Ammon's horn (tissue), 1 donor: ENCODE results near the gene FBXO7.

ENCODE experiments used
- DNase-seq: peaks from one replicate; pipeline ENCODE4 v3.0.0-alpha.2; 2016; ENCODE audit warnings: low spot score

Gene FBXO7

DNA sequence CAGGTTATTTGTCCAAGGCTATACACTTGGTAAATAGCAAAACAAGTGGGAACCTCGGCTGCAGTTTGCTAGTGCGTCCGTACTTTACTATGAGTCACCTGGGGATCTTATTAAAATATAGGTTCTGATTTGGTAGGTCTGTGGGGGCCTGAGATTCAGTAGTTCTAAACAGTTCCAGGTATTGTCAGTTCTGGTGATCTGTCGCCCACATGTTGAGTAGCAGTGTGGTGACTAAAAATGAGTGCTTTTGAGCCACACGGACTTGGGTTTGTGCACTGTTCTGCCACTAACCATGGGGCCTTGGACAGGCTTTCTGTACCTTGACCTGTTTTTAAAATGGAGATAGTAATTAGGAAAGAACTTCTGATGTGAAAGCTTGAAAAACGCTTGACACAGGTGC is 15.7 kb downstream of the FBXO7 start:
- no peak for DNase-seq

DNA sequence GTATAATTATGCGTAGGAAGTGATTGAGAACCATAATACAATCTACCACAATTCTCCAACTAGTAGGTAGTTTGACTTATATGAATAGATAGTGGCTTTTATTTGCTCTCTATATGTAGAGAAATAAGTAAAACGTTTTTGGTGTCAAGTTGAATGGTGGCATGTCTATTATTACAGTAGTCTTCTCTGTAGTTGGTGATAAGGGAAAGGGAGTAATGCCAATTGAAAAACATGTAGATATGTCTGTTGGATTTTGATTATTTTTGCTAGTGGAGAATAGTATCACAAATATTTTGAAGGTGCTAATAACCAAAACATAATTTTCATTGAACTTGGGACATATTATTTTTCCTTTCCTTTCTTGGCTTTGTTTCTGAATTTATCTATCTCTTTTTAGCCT is 17.5 kb downstream of the FBXO7 start:
- DNase-seq = no peak

DNA sequence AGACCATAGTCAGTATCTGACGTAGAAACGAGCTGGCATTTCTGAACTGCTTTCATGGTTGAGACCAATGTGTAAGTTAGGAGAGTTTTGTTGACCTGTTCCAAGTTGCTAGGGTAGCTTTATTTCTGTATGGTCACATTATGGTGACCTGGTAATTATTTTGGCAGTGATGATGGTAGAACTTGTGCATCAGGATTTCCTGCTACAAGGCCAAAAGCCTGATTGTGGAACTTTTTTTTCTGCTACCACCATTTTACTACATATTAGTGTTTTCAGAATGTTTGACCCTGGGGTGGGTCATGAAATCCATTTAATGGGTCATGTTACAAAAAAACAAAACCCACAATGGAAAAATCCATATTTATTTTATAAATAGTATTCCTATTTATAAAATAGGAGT is 18.9 kb downstream of the FBXO7 start:
- no peak for DNase-seq

- DNase-seq = no peak
Measured at GRCh38 chr22:32494971-32495370, 20.4 kb downstream of the FBXO7 start.

GRCh38 chr22:32499666-32500065 is 25.1 kb downstream of the FBXO7 start:
- no peak for DNase-seq

GRCh38 chr22:32501836-32502752 is 27.5 kb downstream of the FBXO7 start:
- DNase-seq = no peak

DNA sequence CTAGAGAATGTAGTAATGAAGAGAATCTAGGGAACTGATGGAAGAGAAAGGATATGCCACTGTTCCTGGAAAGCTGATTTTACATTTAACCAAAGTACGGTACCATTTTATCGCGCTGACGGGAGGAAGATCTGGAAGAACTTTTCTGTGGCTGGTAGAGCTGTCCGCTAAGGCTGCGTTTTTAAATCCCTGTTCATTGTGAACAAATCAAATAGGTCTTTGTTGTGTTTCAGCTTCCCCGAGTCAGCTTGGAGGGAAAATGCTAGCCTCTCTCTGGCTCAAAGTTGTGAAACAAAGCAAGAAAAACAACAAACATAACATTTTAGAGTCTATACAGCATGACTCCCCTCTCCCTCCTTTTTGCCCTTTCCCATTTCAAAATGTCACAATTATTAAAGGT is 34.4 kb downstream of the FBXO7 start:
- DNase-seq = peak; percentile 70

DNA sequence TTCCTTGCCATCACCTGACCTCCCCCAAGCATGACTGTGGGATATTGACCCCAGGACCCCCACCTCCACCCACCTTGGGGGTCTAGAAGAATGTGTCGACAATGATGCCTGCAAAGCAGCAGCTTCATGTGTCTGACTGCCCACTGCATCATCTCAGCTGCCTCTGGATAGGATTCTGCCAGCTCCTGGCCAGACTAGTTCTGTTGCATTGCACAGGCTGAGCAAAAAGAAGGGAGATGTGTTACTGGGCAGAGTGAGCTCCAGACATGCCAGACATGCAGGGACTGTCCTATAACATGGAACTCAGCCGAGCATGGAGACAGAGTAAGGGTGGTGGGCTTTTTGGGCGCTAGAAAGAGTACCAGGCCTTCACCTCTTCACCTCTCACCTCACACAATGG is 36.7 kb downstream of the FBXO7 start:
- DNase-seq = no peak

DNA sequence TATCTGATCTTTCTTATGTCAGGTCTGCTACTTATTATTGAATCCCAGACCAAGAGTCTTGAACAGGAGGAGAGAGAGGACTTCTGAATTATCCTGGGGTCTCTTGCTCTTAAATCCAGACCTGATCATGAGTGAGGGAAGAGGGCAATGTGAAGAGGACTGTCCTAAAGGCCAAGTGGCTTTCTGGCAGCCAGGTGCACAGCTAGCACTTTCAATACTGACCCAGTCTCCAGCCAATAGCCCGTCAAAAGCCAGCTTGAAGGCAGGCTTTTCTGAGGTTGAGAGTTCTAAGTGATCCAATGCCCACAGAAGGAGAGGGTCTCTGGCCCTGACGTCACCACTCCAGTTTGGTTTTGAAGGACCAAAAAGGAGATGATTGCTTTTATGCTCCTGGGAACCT is 37.2 kb downstream of the FBXO7 start:
- no peak for DNase-seq

GRCh38 chr22:32512267-32512982 is 37.8 kb downstream of the FBXO7 start:
- no peak for DNase-seq

DNA sequence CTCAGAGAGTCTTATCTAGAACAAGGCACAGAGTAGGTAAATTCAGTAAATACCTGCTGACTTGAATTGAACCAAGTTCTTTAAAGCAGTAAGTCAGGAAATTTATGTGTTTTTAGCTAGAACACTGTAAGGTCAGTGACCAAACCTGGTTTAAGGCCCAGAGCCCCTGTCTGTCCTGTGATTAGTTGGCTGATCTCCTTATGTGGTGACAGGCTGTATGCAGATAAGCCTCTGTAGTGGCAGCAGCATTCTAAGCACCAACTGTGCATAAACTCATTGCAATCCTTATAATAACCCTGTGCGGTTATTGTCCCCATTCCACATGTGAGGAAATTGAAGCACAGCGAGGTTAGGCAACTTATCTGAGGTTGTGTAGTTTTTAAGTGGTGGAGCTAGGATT is 40.5 kb downstream of the FBXO7 start:
- no peak for DNase-seq

DNA sequence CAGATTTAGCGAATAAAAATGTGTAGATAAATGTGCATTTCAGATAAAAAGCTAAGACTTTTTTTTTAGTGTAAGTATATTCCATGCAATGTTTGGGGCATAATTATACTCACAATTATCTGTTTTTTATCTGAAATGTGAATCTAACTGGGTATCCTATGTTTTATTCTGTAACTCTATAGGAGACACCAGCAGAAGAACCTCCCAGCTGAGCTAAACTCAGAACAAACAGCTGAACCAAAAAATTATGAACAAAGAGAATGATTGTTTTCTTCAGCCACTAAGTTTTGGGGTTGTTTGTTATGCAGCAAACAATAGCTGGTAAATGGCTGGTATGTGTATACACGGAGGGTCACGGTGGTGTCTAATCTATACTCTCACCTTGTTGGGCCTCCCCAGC is 42.9 kb downstream of the FBXO7 start:
- DNase-seq = no peak

DNA sequence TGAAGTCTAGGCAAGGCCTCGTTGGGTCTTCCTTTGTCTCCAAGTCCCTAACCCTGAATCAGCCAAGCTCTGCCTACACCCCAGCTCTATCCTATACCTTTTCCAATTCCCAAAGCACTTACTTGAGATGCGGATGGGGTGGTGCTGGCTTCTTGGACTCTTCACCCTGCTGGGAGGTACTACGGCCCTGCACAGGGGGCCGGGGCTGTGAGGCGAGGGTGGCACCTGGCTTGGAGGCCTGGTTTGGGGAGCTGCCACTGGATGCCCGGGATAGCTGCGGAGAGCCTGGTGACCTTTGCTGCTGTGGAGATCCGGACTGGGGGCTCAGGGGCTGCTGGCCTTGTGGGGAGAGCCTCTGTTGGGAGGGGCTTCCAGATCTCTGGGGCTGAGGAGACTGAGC is 43.3 kb downstream of the FBXO7 start:
- no peak for DNase-seq

DNA sequence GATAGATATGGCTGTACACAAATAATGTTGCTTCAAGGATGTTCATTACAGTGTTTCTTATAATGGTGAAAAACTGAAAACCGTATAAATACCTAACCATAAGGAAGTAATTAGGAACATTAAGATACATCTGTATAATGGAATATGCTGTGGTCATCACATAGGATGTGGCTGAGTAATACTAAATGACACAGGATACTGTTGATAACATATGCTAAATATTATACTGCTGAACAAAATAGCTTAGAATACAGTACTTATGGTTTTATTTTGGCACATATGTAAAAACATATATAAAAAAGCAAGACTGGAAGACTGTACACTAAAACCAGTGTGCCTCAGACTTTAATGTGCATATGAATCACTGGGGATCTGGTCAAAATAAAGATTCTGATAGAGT is 43.8 kb downstream of the FBXO7 start:
- DNase-seq = no peak

- no peak for DNase-seq
Measured at GRCh38 chr22:32518848-32519247, 44.2 kb downstream of the FBXO7 start.

GRCh38 chr22:32520612-32521011 is 46.0 kb downstream of the FBXO7 start:
- no peak for DNase-seq

- DNase-seq = no peak
Measured at GRCh38 chr22:32522237-32522636, 47.6 kb downstream of the FBXO7 start.

GRCh38 chr22:32527756-32528155 is 53.1 kb downstream of the FBXO7 start:
- no peak for DNase-seq

DNA sequence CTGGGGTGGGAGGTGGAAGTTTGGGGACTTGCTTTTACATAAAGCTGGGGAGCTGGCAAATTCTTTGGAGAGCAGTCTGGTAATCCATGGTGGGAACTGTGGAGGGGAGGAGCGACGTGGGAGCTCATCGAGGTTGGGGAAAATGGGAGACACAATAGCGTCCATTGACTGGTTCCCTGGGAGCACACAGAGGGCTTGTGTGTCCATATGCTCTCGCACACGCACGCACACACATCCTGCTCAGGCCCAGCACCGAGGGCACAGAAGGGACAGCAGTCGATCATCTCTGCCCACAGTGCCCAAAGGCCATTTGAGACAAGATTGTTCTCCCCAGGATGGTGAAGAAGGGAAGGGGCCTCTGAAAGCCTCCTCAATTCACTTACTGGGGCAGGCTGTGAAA is 53.7 kb downstream of the FBXO7 start:
- peak; percentile 83 for DNase-seq

- DNase-seq = peak; percentile 95
Measured at GRCh38 chr22:32528984-32529982, 54.7 kb downstream of the FBXO7 start.

DNA sequence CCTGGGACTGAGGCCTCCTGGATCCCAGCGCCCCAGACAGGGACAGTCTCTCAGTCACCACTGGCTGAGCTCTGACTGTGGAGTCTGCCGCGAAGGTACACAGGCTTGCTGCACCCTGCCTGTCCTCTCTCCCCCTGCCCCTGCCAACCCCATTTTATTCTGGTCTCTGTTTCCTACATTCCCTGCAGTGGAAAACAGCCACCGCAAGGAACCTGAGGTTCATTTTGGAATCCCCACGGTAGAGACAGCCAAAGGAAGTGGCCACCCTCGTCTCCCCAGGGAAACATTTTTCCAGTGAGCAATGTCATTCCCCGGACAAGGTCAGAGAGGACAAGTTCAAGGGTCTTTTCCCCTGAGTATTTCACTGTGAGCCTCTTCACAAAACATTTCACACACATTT is 56.6 kb downstream of the FBXO7 start:
- no peak for DNase-seq
